HCT116 (cell line): ENCODE results near the gene RAB9A.

Experiments
- EZH2 ChIP-seq: fragments of 200-600 bp; sonication (generic); IDR thresholded peaks from 2 replicates; pipeline ENCODE4 v1.6.1; 2017; ENCODE audit warnings: antibody characterized with exemption, mixed run types
- POLR2A ChIP-seq: IDR thresholded peaks from 2 replicates; pipeline ENCODE4 v1.7.0; 2011; ENCODE audit warnings: borderline replicate concordance; ENCODE audit not compliant: insufficient read depth, insufficient read length; ENCODE audit errors: extremely low read depth
- POLR2AphosphoS5 ChIP-seq: IDR thresholded peaks from 2 replicates; pipeline ENCODE4 v1.6.1; 2011; ENCODE audit warnings: mild to moderate bottlenecking, low read depth, low read length, moderate library complexity
- SIN3A ChIP-seq: IDR thresholded peaks from 2 replicates; pipeline ENCODE4 v1.6.1; 2012; ENCODE audit warnings: low read depth
- TF ChIP-seq, protein P1 (sequence below): IDR thresholded peaks from 2 replicates; pipeline ENCODE4 v1.6.1; 2012
- TF ChIP-seq, protein P2 (sequence below), 3 experiments: fragments of 200-600 bp in 1 of 3; sonication (generic) in 1 of 3; IDR thresholded peaks in 2 of 3; conservative IDR thresholded peaks in 1 of 3; 2 replicates each; pipeline ENCODE4 v1.5.1; 2012 to 2017; ENCODE audit warnings: low read depth in 2 of 3, low read length in 2 of 3, antibody characterized with exemption in 1 of 3, borderline replicate concordance in 1 of 3, control low read depth in 1 of 3, mild to moderate bottlenecking in 1 of 3, mixed read lengths in 1 of 3, mixed run types in 1 of 3, moderate library complexity in 1 of 3; ENCODE audit not compliant: insufficient read depth in 1 of 3

DNA sequence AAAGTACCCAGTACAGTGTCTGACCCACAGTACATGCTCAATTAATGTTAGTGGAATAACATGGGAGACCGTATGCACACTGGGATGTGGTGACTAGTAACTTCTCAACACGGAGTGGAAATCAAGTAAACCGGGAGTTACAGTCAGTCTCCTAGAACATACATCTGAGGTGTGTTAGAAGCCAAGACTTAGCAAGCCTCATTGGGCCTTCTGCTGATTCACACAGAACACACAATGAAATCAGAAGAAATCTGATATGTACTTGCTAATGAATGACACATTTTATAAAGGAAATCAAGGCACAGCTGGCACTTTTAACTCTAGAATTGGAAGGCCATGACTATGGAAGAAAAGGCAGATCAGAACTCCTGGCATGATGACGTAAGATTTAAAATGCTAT is 32.4 kb downstream of the RAB9A start:
- no peak for TF ChIP-seq POLR2A
- TF ChIP-seq, protein P1, sequence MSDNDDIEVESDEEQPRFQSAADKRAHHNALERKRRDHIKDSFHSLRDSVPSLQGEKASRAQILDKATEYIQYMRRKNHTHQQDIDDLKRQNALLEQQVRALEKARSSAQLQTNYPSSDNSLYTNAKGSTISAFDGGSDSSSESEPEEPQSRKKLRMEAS, result no peak
- TF ChIP-seq, protein P2, sequence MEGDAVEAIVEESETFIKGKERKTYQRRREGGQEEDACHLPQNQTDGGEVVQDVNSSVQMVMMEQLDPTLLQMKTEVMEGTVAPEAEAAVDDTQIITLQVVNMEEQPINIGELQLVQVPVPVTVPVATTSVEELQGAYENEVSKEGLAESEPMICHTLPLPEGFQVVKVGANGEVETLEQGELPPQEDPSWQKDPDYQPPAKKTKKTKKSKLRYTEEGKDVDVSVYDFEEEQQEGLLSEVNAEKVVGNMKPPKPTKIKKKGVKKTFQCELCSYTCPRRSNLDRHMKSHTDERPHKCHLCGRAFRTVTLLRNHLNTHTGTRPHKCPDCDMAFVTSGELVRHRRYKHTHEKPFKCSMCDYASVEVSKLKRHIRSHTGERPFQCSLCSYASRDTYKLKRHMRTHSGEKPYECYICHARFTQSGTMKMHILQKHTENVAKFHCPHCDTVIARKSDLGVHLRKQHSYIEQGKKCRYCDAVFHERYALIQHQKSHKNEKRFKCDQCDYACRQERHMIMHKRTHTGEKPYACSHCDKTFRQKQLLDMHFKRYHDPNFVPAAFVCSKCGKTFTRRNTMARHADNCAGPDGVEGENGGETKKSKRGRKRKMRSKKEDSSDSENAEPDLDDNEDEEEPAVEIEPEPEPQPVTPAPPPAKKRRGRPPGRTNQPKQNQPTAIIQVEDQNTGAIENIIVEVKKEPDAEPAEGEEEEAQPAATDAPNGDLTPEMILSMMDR (IDR thresholded peaks at IDR 0.05 in 2 of 3, conservative IDR thresholded peaks at IDR 0.05 in 1 of 3; ENCODE audit: borderline replicate concordance in 1 of 3, insufficient read depth in 1 of 3, low read depth in 2 of 3, low read length in 2 of 3), result no peak
- TF ChIP-seq POLR2AphosphoS5, result no peak
- no peak for TF ChIP-seq SIN3A
- TF ChIP-seq EZH2, result no peak
